Measurements from ENCODE around the gene THSD7B.

Gene THSD7B

DNA sequence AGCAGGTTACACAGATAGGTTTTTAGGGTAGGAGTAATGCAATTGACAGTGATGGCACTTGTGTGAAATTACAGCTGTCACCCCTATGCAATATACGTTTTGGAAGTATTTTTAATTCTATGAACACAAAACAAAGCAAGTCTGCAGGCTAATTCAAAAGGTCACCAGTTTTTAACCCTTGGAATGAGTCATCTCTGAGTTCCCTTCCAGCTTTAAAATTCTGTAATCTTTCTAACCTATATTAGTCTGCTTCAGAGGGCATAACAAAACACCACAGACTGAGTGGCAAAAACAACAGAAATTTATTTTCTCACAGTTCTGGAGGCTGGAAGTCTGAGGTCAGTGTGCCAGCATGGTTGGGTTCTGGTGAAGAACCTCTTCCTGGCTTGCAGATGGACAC lies 602.0 kb downstream of the THSD7B start:
- Histone ChIP-seq H3K27me3 (ENCODE audit: insufficient read depth, low read length) (no peaks in the 10 kb centered on the region), H3K36me3 (ENCODE audit: insufficient read depth, low read depth, low read length) (no peaks in the 10 kb centered on the region), H3K9ac (ENCODE audit: low read depth, low read length) (no peak overlapping the region), H3K4me1 (ENCODE audit: insufficient read depth, low read length) (no peaks in the 10 kb centered on the region), H3K9me3 (ENCODE audit: insufficient read depth, low read depth, low read length) (no peaks in the 10 kb centered on the region), H3K27ac (ENCODE audit: low read length) (no peak overlapping the region), H3K4me3 (ENCODE audit: low read length) (no peak overlapping the region)

DNA sequence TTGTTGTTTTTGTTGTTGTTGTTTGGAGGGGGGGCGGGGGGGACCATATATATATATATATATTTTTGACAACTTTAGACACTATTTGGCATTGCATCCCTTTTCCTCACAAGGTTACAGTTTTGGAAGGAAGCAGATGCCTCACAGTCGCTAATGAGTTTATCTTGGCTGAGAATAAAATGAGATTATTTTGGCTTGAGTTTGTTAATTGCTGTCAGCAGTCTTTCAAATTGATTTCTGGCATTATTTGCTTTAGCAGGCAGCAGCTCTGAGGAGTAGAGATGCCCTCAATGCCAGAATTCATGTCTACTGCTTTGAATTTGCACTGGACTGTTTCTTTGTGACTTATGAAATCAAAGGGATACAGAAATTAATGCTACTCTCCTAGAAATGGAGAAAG lies 603.8 kb downstream of the THSD7B start:
- no peak overlapping the region for H3K9ac ChIP-seq (ENCODE audit: low read depth, low read length)
- H3K9me3 ChIP-seq (ENCODE audit: insufficient read depth, low read depth, low read length): no peaks in the 10 kb centered on the region
- H3K4me1 ChIP-seq (ENCODE audit: insufficient read depth, low read length): no peaks in the 10 kb centered on the region
- H3K4me3 ChIP-seq (ENCODE audit: low read length): no peak overlapping the region
- no peaks in the 10 kb centered on the region for H3K36me3 ChIP-seq (ENCODE audit: insufficient read depth, low read depth, low read length)
- no peak overlapping the region for H3K27ac ChIP-seq (ENCODE audit: low read length)
- H3K27me3 ChIP-seq (ENCODE audit: insufficient read depth, low read length): no peaks in the 10 kb centered on the region

DNA sequence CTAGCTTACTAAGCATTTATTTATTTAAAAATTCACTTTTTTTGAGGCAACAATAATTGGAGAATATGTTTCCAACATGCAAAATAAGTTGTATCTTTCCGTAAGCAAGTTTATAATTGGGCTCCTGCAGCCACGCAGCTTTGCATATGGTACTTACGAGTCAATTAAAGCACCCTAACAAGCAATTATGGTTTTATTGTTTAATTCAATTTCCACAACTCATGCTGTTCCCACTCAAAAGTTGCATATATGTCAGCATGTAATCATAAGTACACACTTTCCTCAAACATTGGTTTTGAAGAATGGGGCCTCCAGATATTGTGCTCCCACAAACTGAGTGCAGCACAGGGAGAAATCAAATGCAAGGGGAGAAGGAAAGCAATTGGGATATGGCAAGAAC lies 613.8 kb downstream of the THSD7B start:
- peaks cover 17% of the 10 kb centered on the region for H3K9me3 ChIP-seq (ENCODE audit: insufficient read depth, low read depth, low read length)
- no peak overlapping the region for H3K27ac ChIP-seq (ENCODE audit: low read length)
- no peak overlapping the region for H3K9ac ChIP-seq (ENCODE audit: low read depth, low read length)
- H3K36me3 ChIP-seq (ENCODE audit: insufficient read depth, low read depth, low read length): no peaks in the 10 kb centered on the region
- H3K4me1 ChIP-seq (ENCODE audit: insufficient read depth, low read length): no peaks in the 10 kb centered on the region
- no peak overlapping the region for H3K4me3 ChIP-seq (ENCODE audit: low read length)
- H3K27me3 ChIP-seq (ENCODE audit: insufficient read depth, low read length): no peaks in the 10 kb centered on the region

DNA sequence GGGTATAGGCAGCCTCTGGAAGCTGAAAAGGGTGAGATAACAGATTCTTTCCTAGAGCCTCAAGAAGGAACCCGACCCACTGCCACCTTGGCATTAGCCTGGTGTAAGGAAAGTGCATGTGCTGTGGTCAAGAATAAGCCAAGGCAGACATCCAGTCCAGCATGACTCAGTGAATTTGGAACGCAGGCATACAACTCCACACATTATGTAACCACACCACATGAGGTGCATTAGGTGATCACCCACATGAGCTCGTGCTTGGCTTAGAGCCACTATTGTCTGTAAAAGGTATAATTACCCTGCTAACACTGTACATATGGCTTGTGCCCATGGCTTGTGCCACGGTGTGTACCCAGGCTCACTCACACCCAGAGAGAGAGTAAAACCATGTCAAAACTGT lies 615.3 kb downstream of the THSD7B start:
- Histone ChIP-seq H3K27me3 (ENCODE audit: insufficient read depth, low read length) (no peaks in the 10 kb centered on the region), H3K27ac (ENCODE audit: low read length) (no peak overlapping the region), H3K4me3 (ENCODE audit: low read length) (no peak overlapping the region), H3K4me1 (ENCODE audit: insufficient read depth, low read length) (no peaks in the 10 kb centered on the region), H3K9ac (ENCODE audit: low read depth, low read length) (no peak overlapping the region), H3K9me3 (ENCODE audit: insufficient read depth, low read depth, low read length) (peaks cover 21% of the 10 kb centered on the region), H3K36me3 (ENCODE audit: insufficient read depth, low read depth, low read length) (no peaks in the 10 kb centered on the region)

DNA sequence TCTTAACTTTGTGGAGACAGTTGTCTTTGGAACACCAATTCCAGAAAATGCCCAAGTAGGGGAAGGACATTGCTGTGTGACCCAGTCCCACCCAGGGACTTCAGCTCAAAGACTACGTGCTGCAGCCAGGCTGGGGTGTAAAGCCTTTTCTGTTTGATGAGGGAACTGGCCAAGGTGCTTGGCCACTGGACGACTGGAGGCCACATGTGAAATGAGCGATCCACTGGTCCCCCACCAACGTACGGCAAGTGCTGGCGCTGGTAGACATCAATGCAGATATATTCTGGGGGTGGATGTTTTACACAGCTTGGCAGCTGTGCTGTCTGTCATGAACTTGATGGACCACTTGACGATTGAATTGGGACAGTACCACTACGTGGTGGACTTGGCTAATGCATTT lies 616.4 kb downstream of the THSD7B start:
- Histone ChIP-seq H3K27ac (ENCODE audit: low read length) (no peak overlapping the region), H3K36me3 (ENCODE audit: insufficient read depth, low read depth, low read length) (no peaks in the 10 kb centered on the region), H3K9me3 (ENCODE audit: insufficient read depth, low read depth, low read length) (peaks cover 21% of the 10 kb centered on the region), H3K9ac (ENCODE audit: low read depth, low read length) (no peak overlapping the region), H3K27me3 (ENCODE audit: insufficient read depth, low read length) (no peaks in the 10 kb centered on the region), H3K4me1 (ENCODE audit: insufficient read depth, low read length) (no peaks in the 10 kb centered on the region), H3K4me3 (ENCODE audit: low read length) (no peak overlapping the region)

DNA sequence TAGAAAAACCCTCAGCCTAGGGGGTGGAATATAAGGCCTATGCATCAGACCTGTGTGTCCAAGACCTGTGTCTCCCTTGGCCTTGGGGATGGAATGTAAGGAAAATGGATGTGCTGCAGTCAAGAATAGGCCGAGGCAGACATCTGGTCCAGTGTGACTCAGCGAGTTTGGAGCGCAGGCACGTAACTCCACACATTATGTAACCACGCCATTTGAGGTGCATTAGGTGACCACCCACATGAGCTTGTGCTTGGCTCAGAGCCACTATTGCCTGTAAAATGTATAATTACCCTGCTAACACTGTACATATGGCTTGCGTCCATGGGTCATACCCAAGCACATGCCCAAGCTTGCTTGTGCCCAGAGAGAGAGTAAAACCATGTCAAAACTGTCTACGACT lies 618.0 kb downstream of the THSD7B start:
- no peaks in the 10 kb centered on the region for H3K36me3 ChIP-seq (ENCODE audit: insufficient read depth, low read depth, low read length)

DNA sequence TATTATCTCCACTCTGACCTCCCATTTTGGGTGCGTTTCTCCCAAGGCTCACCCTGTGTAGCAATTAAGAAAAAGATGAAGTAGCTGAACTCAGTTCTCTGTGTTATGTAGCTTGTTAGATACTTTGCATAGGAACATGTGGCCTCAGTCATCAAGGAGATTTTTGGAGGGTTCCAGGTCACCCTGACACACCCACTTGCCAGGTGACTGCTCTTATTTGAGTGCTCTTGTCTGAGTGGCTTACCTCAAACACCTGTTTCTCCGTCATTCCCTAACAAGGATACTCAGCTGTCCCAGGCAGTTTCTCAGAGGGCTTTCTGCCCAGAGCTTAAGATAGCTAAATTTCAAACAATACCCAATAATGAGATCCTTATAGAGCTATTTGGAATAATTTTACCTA lies 621.7 kb downstream of the THSD7B start:
- Histone ChIP-seq H3K27ac (ENCODE audit: low read length) (no peak overlapping the region), H3K9me3 (ENCODE audit: insufficient read depth, low read depth, low read length) (peaks cover 18% of the 10 kb centered on the region), H3K4me1 (ENCODE audit: insufficient read depth, low read length) (no peaks in the 10 kb centered on the region), H3K4me3 (ENCODE audit: low read length) (no peak overlapping the region), H3K9ac (ENCODE audit: low read depth, low read length) (no peak overlapping the region), H3K27me3 (ENCODE audit: insufficient read depth, low read length) (no peaks in the 10 kb centered on the region), H3K36me3 (ENCODE audit: insufficient read depth, low read depth, low read length) (no peaks in the 10 kb centered on the region)

More for the DNA sequence above, 618.0 kb downstream of the THSD7B start:
- no peak overlapping the region for H3K9ac ChIP-seq (ENCODE audit: low read depth, low read length)
- no peaks in the 10 kb centered on the region for H3K27me3 ChIP-seq (ENCODE audit: insufficient read depth, low read length)
- H3K27ac ChIP-seq (ENCODE audit: low read length): no peak overlapping the region
- no peaks in the 10 kb centered on the region for H3K4me1 ChIP-seq (ENCODE audit: insufficient read depth, low read length)
- H3K9me3 ChIP-seq (ENCODE audit: insufficient read depth, low read depth, low read length): peaks cover 21% of the 10 kb centered on the region
- H3K4me3 ChIP-seq (ENCODE audit: low read length): no peak overlapping the region

DNA sequence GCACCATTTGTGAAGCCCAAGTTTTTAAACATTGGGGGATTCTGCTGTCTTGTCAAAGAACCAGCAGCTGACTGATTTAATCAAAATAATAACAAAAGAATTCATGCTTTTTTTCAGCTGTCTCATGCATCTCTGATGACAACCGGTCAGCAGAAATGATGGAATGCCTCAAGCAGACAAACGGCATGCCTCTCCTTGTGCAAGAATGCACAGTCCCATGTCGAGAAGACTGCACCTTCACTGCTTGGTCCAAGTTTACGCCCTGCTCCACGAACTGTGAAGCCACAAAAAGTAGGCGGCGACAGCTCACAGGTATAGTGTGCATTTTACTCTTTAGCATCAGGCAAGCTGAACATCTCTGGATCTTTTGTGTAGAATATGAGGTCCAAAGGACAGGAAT lies 640.2 kb downstream of the THSD7B start:
- Histone ChIP-seq H3K4me1 (ENCODE audit: insufficient read depth, low read length) (no peaks in the 10 kb centered on the region), H3K27ac (ENCODE audit: low read length) (no peak overlapping the region), H3K36me3 (ENCODE audit: insufficient read depth, low read depth, low read length) (no peaks in the 10 kb centered on the region), H3K4me3 (ENCODE audit: low read length) (no peak overlapping the region), H3K9ac (ENCODE audit: low read depth, low read length) (no peak overlapping the region), H3K27me3 (ENCODE audit: insufficient read depth, low read length) (no peaks in the 10 kb centered on the region), H3K9me3 (ENCODE audit: insufficient read depth, low read depth, low read length) (no peaks in the 10 kb centered on the region)

DNA sequence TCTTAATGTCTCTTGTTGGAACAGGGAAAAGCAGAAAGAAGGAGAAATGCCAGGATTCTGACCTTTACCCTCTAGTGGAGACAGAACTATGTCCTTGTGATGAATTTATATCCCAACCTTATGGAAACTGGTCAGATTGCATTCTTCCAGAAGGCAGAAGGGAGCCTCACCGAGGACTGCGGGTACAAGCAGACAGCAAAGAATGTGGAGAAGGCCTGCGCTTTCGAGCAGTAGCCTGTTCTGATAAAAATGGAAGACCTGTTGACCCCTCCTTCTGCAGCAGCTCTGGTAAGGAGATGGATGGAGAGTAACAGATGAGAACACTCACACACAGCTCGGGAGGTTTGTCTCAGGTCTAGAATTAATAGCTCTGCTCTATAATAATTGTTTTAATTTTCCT lies 646.2 kb downstream of the THSD7B start:
- Histone ChIP-seq H3K9me3 (ENCODE audit: insufficient read depth, low read depth, low read length) (no peaks in the 10 kb centered on the region), H3K9ac (ENCODE audit: low read depth, low read length) (no peak overlapping the region), H3K36me3 (ENCODE audit: insufficient read depth, low read depth, low read length) (no peaks in the 10 kb centered on the region), H3K4me1 (ENCODE audit: insufficient read depth, low read length) (no peaks in the 10 kb centered on the region), H3K27ac (ENCODE audit: low read length) (no peak overlapping the region), H3K4me3 (ENCODE audit: low read length) (no peak overlapping the region), H3K27me3 (ENCODE audit: insufficient read depth, low read length) (no peaks in the 10 kb centered on the region)

DNA sequence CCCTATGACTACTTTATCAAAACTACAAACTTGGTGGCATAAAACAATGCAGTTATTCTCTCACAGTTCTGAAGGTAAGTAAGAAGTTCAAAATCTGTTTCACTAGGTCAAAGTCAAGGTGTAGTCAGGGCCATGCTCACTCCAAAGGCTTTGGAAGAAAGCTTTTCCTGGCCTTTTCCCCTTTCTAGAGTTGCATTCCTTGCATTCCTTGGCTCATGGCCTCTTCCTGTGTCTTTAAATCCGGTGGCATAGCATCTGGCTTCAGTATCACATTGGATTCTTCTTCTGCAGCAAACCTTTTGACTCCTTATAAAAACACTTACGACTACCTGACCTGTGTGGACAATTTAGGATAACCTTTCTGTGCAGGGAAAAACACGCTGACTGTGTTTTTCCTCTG lies 655.4 kb downstream of the THSD7B start:
- Histone ChIP-seq H3K9ac (ENCODE audit: low read depth, low read length) (no peak overlapping the region), H3K27ac (ENCODE audit: low read length) (no peak overlapping the region), H3K4me1 (ENCODE audit: insufficient read depth, low read length) (no peaks in the 10 kb centered on the region), H3K4me3 (ENCODE audit: low read length) (no peak overlapping the region), H3K27me3 (ENCODE audit: insufficient read depth, low read length) (no peaks in the 10 kb centered on the region), H3K9me3 (ENCODE audit: insufficient read depth, low read depth, low read length) (peaks cover 12% of the 10 kb centered on the region), H3K36me3 (ENCODE audit: insufficient read depth, low read depth, low read length) (no peaks in the 10 kb centered on the region)

DNA sequence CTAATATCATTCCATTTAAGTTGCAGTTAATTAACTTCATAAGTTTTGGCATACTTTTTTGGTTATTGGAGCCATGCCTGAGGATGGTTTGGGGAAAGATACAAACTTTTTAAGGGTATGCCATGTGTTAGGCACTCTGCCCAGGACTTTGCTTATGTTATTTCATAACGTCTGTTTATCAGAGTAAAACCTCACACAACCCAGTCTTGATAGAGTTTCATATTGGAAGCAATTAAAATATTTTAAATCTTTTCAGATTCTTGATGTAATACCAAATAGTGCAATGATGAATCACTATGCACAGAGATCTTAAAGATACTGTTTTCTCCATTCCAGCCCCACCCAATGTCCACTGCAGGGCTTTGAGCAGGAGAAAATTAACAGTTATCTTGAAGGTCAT lies 669.8 kb downstream of the THSD7B start:
- H3K9me3 ChIP-seq (ENCODE audit: insufficient read depth, low read depth, low read length): no peaks in the 10 kb centered on the region

DNA sequence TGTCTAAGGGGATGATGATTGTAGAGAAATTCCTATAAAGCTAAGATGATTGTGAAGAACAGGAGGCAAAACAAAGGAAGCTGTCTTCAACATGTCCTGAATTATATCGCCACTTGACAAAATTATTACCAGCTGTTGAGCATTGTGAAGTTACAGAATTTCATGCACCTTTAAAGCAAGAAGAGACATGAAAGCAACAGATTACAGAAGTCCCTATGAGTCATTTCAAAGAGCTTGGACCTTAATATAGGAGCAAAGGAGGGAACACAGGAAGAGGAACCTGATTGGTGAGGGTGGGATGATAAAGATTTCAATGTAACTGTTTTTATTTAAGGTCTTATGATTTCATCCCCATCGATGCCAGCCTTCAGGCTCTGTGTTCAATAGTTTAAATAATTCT lies 672.0 kb downstream of the THSD7B start:
- Histone ChIP-seq H3K9ac (ENCODE audit: low read depth, low read length) (no peak overlapping the region), H3K4me3 (ENCODE audit: low read length) (no peak overlapping the region), H3K9me3 (ENCODE audit: insufficient read depth, low read depth, low read length) (no peaks in the 10 kb centered on the region), H3K36me3 (ENCODE audit: insufficient read depth, low read depth, low read length) (no peaks in the 10 kb centered on the region), H3K4me1 (ENCODE audit: insufficient read depth, low read length) (0 out of 2 replicates have a peak, but pooled peaks cover 2% of the 10 kb centered on the region), H3K27me3 (ENCODE audit: insufficient read depth, low read length) (no peaks in the 10 kb centered on the region), H3K27ac (ENCODE audit: low read length) (no peak overlapping the region)

More for the DNA sequence above, 669.8 kb downstream of the THSD7B start:
- Histone ChIP-seq H3K27ac (ENCODE audit: low read length) (no peak overlapping the region), H3K27me3 (ENCODE audit: insufficient read depth, low read length) (no peaks in the 10 kb centered on the region), H3K9ac (ENCODE audit: low read depth, low read length) (no peak overlapping the region), H3K4me1 (ENCODE audit: insufficient read depth, low read length) (0 out of 2 replicates have a peak, but pooled peaks cover 2% of the 10 kb centered on the region), H3K4me3 (ENCODE audit: low read length) (no peak overlapping the region), H3K36me3 (ENCODE audit: insufficient read depth, low read depth, low read length) (no peaks in the 10 kb centered on the region)

DNA sequence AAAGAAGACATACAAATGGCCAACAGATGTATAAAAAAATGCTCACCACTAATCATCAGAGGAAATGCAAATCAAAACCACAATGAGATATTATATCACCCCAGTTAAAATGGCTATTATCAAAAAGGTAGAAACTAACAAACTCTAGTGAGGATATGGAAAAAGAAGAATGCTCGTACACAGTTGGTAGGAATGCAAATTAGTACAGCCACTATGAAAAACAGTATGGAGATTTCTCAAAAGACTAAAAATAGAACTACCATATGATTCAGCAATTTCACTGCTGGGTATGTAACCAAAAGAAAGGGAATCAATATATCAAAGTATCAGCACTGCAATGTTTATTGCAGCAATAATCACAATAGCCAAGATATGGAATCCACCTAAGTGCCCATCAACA lies 679.6 kb downstream of the THSD7B start:
- H3K9me3 ChIP-seq (ENCODE audit: insufficient read depth, low read depth, low read length): no peaks in the 10 kb centered on the region
- H3K36me3 ChIP-seq (ENCODE audit: insufficient read depth, low read depth, low read length): no peaks in the 10 kb centered on the region
- H3K4me3 ChIP-seq (ENCODE audit: low read length): no peak overlapping the region

More for the DNA sequence above, 679.6 kb downstream of the THSD7B start:
- H3K27ac ChIP-seq (ENCODE audit: low read length): no peak overlapping the region
- H3K27me3 ChIP-seq (ENCODE audit: insufficient read depth, low read length): no peaks in the 10 kb centered on the region
- no peak overlapping the region for H3K9ac ChIP-seq (ENCODE audit: low read depth, low read length)
- H3K4me1 ChIP-seq (ENCODE audit: insufficient read depth, low read length): peaks cover 6% of the 10 kb centered on the region; the same call in 1 of the 2 replicates
